HEK293T (cell line): ENCODE data around the gene PLEKHO1.
"Not testable (repeated sequence)": the region's sequence is repeated elsewhere in the genome, so short reads cannot be mapped to it uniquely, and the experiment has no call there.

Source experiments
- CTCF ChIA-PET: fragments of 350-600 bp; formaldehyde crosslinking; extraction: SDS; loops from one replicate; lab custom pipeline; 2021; ENCODE audit warnings: antibody characterized with exemption, inconsistent platforms; lab: Yijun Ruan, JAX
- POLR2A ChIA-PET: fragments of 350-600 bp; formaldehyde crosslinking; extraction: SDS; loops from one replicate; lab custom pipeline; 2020; ENCODE audit warnings: antibody characterized with exemption, inconsistent platforms; lab: Yijun Ruan, JAX
- DNase-seq: peaks from one replicate; pipeline ENCODE4 v3.0.0; 2012; ENCODE audit warnings: mixed read lengths; ENCODE audit errors: extremely low spot score
- ARNT ChIP-seq: fragments of 450-650 bp; IDR thresholded peaks from 2 replicates; pipeline ENCODE4 v1.6.1; 2017; ENCODE audit warnings: mild to moderate bottlenecking
- BHLHE40 ChIP-seq: fragments of 450-650 bp; IDR thresholded peaks from 2 replicates; pipeline ENCODE4 v1.6.1; 2016; ENCODE audit warnings: mild to moderate bottlenecking, moderate library complexity, borderline replicate concordance
- CTBP1 ChIP-seq: fragments of 450-650 bp; IDR thresholded peaks from 2 replicates; pipeline ENCODE4 v1.6.1; 2016; ENCODE audit warnings: borderline replicate concordance
- ELF4 ChIP-seq: fragments of 450-650 bp; IDR thresholded peaks from 2 replicates; pipeline ENCODE4 v1.6.1; 2017; ENCODE audit warnings: antibody characterized with exemption
- FOXA1 ChIP-seq: fragments of 450-650 bp; IDR thresholded peaks from 2 replicates; pipeline ENCODE4 v1.6.1; 2016; ENCODE audit warnings: mild to moderate bottlenecking
- FOXK2 ChIP-seq: fragments of 450-650 bp; IDR thresholded peaks from 2 replicates; pipeline ENCODE4 v1.6.1; 2016; ENCODE audit warnings: mild to moderate bottlenecking
- FOXM1 ChIP-seq: fragments of 450-650 bp; IDR thresholded peaks from 2 replicates; pipeline ENCODE4 v1.6.1; 2017; ENCODE audit warnings: mild to moderate bottlenecking, borderline replicate concordance
- HDGF ChIP-seq: fragments of 450-650 bp; IDR thresholded peaks from 2 replicates; pipeline ENCODE4 v1.6.1; 2017; ENCODE audit warnings: antibody characterized with exemption, borderline replicate concordance
- L3MBTL2 ChIP-seq: fragments of 450-650 bp; conservative IDR thresholded peaks from 2 replicates; pipeline ENCODE4 v1.6.1; 2016; ENCODE audit warnings: mild to moderate bottlenecking
- LEF1 ChIP-seq: fragments of 450-650 bp; IDR thresholded peaks from 2 replicates; pipeline ENCODE4 v1.6.1; 2017; ENCODE audit warnings: mild to moderate bottlenecking, borderline replicate concordance
- NFRKB ChIP-seq: fragments of 450-650 bp; IDR thresholded peaks from 2 replicates; pipeline ENCODE4 v1.6.1; 2016; ENCODE audit warnings: mild to moderate bottlenecking, moderate library complexity
- SP1 ChIP-seq: fragments of 450-650 bp; IDR thresholded peaks from 2 replicates; pipeline ENCODE4 v1.6.1; 2017
- SUZ12 ChIP-seq: fragments of 450-650 bp; IDR thresholded peaks from 2 replicates; pipeline ENCODE4 v1.6.1; 2016; ENCODE audit warnings: mild to moderate bottlenecking
- TARDBP ChIP-seq: fragments of 450-650 bp; IDR thresholded peaks from 2 replicates; pipeline ENCODE4 v1.6.1; 2016
- ZNF384 ChIP-seq: fragments of 450-650 bp; IDR thresholded peaks from 2 replicates; pipeline ENCODE4 v1.6.1; 2016
- TF ChIP-seq, protein P1 (sequence below): fragments of 450-650 bp; IDR thresholded peaks from 2 replicates; pipeline ENCODE4 v1.6.1; 2016

Gene PLEKHO1

DNA sequence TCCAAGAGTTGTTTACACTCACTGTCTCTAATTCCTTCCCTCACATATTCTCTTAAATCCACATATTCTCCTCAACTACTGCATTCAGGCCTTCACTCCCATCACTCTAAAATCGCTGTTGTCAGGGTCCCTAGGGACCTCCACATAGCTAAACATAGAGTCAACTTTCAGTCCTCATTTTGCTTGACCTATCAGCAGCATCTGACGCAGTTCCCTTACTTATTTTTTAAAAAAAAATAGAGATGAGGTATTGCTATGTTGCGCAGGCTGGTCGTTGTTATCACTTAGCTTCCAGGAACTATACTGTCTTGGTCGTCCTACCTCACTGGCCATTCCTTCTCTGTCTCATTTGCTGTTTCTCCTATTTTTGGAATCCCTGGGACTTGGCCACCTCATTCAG lies 11.7 kb upstream of the PLEKHO1 start:
- no peak for DNase-seq
- ChIA-PET POLR2A (no interaction called here), CTCF (no interaction called here)
- TF ChIP-seq SUZ12 (no peak), SP1 (no peak), NFRKB (no peak), FOXM1 (no peak), CTBP1 (no peak)

DNA sequence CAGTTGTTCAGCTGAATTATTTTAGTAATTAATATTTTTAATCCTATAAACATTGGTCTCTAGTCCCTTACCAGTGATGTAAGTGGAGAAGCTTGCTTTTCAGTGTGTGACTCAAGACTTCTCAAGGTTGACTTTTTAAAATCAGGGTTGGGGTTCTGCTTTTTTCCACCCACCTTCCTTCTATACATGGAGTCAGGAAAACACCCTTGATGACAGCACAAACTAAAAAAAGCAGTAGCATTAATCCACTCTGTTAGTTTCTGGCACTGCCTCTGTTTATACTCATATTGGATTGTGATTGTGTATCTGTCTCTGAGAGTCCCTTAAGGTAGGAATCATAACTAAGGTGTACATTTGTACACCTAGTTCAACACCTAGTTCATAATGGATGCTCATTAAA lies 8.3 kb upstream of the PLEKHO1 start:
- TF ChIP-seq ELF4 (no peak), FOXA1 (no peak), ZNF384 (no peak), NFRKB (no peak), CTBP1 (no peak), L3MBTL2 (no peak)
- TF ChIP-seq, protein P1, sequence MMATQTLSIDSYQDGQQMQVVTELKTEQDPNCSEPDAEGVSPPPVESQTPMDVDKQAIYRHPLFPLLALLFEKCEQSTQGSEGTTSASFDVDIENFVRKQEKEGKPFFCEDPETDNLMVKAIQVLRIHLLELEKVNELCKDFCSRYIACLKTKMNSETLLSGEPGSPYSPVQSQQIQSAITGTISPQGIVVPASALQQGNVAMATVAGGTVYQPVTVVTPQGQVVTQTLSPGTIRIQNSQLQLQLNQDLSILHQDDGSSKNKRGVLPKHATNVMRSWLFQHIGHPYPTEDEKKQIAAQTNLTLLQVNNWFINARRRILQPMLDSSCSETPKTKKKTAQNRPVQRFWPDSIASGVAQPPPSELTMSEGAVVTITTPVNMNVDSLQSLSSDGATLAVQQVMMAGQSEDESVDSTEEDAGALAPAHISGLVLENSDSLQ, result no peak
- CTCF ChIA-PET, result interaction anchor here (0.5 kb wide), 1 partner anchor 60 kb away, joined by 3 read pairs; no protein-coding TSS in a partner anchor
- no peak for DNase-seq
- POLR2A ChIA-PET, result no interaction called here

DNA sequence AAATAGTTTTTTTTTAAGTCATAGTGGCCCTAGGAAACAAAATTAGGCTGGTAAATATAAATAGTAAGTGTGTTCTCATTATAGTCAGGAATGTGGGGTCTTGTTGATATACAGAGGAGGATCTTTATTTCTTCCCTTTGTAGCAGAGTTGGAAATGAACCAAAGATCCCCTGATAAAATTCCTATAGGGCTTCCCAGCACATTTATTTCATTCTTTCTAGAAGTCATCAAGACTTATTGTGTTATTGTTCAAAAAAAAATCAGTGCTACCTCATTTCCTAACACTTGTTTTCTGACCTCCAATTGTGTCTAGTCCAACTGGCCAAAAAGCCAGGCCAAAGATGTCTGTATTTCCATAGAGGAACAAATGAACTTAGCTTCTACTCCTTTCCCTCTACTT lies 7.6 kb upstream of the PLEKHO1 start:
- ChIA-PET POLR2A (no interaction called here), CTCF (no interaction called here)
- DNase-seq, result no peak
- no peak for TF ChIP-seq CTBP1
- TF ChIP-seq L3MBTL2, result no peak
- TF ChIP-seq FOXM1, result no peak
- no peak for TF ChIP-seq ARNT
- no peak for TF ChIP-seq ZNF384
- no peak for TF ChIP-seq FOXK2
- TF ChIP-seq LEF1, result no peak
- no peak for TF ChIP-seq NFRKB
- TF ChIP-seq BHLHE40, result no peak
- no peak for TF ChIP-seq FOXA1
- no peak for TF ChIP-seq SUZ12
- TF ChIP-seq ELF4, result no peak
- TF ChIP-seq TARDBP, result no peak
- no peak for TF ChIP-seq SP1
- TF ChIP-seq HDGF, result no peak
- TF ChIP-seq, protein P1, result no peak

DNA sequence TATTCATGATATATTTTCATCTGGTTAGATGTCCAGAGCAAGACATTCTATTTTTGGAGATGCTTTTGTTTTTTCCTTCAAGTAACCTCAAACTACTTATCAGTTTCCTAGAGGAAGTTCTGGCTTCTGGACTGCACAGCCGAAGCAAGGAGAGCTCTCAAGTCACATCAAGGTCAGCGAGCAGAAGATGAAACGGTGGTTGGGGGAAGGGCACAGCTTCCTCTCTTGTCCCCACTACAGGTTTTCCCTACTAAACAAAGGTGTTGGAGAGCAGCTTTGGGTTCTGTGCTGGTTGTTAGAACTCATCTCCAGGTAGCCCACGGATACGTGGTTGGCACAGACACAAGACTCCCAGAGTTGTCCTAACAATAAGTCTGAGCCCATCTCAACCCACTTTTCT lies 5.1 kb upstream of the PLEKHO1 start:
- POLR2A ChIA-PET, result no interaction called here

DNA sequence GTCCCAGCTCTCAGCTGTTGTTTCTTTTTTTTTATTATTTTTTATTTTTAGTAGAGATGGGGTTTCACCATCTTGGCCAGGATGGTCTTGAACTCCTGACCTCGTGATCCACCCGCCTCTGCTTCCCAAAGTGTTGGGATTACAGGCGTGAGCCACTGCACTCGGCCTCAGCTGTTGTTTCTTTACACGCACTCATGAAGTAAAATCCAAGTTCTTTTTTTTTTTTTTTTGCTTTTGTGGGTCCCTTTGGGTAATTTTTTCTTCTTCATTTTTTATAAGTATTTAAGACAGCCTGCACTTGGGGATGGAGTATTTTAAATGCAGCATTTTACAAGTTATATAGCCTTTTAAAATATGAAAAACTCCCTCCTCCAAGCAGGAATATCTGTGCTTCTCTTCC lies 3.7 kb upstream of the PLEKHO1 start:
- POLR2A ChIA-PET, result interaction anchor here (0.6 kb wide), 1 partner anchor 247 kb away, joined by 3 read pairs; the partner anchor contains the start of gene BOLA1

More for the DNA sequence above, 5.1 kb upstream of the PLEKHO1 start:
- TF ChIP-seq TARDBP (no peak), SUZ12 (no peak), ELF4 (no peak), FOXK2 (no peak), FOXA1 (no peak), ZNF384 (no peak), SP1 (no peak), NFRKB (no peak), L3MBTL2 (no peak), HDGF (no peak), LEF1 (no peak), CTBP1 (no peak), ARNT (no peak), BHLHE40 (no peak), FOXM1 (no peak)
- TF ChIP-seq, protein P1, result no peak
- no peak for DNase-seq
- CTCF ChIA-PET, result no interaction called here

DNA sequence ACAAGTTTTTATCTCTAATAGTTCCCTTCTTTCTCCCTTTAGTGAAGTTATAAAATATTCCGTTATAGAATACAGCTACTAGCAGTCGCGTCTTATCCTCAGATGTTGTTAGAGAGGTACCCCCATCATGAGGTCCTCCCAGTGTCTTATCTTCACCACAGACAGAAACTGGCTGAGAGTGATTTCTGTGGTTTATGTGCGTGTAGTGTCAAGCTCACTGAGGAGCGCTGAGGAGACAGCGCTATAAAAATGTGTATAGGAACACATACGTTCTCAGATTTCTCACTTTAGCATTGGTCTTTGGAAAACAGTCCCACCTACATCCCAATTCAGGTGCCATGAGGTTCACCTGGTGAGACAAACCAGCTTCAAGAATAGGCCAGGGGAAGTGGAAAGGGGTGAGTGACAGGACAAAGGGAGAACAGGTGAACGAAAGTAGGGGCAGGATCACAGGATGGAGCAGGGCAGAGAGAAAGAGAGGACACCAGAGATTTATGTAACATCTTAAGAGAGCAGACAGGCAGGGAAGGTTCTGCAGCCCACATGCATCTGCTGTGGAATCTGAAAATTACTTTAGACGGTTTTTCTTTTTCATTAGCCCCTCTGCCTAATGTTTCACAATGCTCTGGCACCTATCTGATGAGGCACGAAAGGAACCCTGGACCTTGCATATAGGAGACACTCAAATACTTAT lies 2.7 kb upstream of the PLEKHO1 start:
- no peak for DNase-seq
- ChIA-PET CTCF (interaction anchor here (1.0 kb wide), 1 partner anchor 19 kb away, joined by 3 read pairs; no protein-coding TSS in a partner anchor), POLR2A (no interaction called here)
- TF ChIP-seq, protein P1, result peak; percentile 34
- TF ChIP-seq NFRKB (no peak), CTBP1 (no peak)

More for the DNA sequence above, 3.7 kb upstream of the PLEKHO1 start:
- DNase-seq, CTCF ChIA-PET: not testable (repeated sequence)
